ENCODE results near the gene ST3GAL4. TPM values are rescaled to one million over a fixed set of nuclear protein-coding genes. Genes with fewer than 3 reads are reported as not detected.

ST3GAL4 gene
- total RNA-seq, 1 experiment from 2014 or later: 13.6 TPM

- H3K9me3 Mint-ChIP-seq: no peaks in the 10 kb centered on the region
- no peak overlapping the region for H2BK20ac ChIP-seq (ENCODE audit: low read depth, low read length, poor library complexity, severe bottlenecking)
- no peak overlapping the region; a peak in 1 of 5 replicates for H3K4me3 Mint-ChIP-seq
- no peak overlapping the region for H3K56ac ChIP-seq (ENCODE audit: insufficient read length, low read depth, low read length)
- no peak overlapping the region for H3K4me2 ChIP-seq (ENCODE audit: insufficient read depth, insufficient read length, low read length)
- no peak overlapping the region for H3K14ac ChIP-seq (ENCODE audit: insufficient read depth, low read length)
- TF ChIP-seq CTCF (conservative IDR thresholded peaks at IDR 0.05): no peak
- no peak overlapping the region for H4K5ac ChIP-seq (ENCODE audit: insufficient read length, low read depth, low read length)
- H2BK12ac ChIP-seq (ENCODE audit: insufficient read length, low read depth, low read length): no peak overlapping the region
- H3K79me1 ChIP-seq (ENCODE audit: insufficient read depth, low read depth, low read length, poor library complexity, severe bottlenecking): no peaks in the 10 kb centered on the region
- no peak overlapping the region for H2AK5ac ChIP-seq (ENCODE audit: insufficient read length, low read length)
- peak overlapping the region; percentile 10 to 76 (median 45); a peak in 4 of 7 replicates for H3K27ac Mint-ChIP-seq
- H3K9ac ChIP-seq (ENCODE audit: extremely low read depth, insufficient read length, low read length): no peak overlapping the region
- H3K27ac ChIP-seq (ENCODE audit: insufficient read length, low read depth, low read length): no peak overlapping the region
- no peaks in the 10 kb centered on the region for H3K27me3 Mint-ChIP-seq (ENCODE audit: low read depth)
- H3K27me3 ChIP-seq (ENCODE audit: insufficient read depth, low read length): no peaks in the 10 kb centered on the region
- peaks cover 13 to 52% (median 39%) of the 10 kb centered on the region in 3 experiments; a peak in 6 of 7 replicates for H3K36me3 Mint-ChIP-seq (ENCODE audit: insufficient read depth in 1 of 3, low read depth in 3 of 3)
- no peak overlapping the region for H2BK120ac ChIP-seq (ENCODE audit: low read depth, low read length, poor library complexity, severe bottlenecking)
- H3K23ac ChIP-seq (ENCODE audit: insufficient read length, low read depth, low read length): no peak overlapping the region
- no peaks in the 10 kb centered on the region for H3K23me2 ChIP-seq (ENCODE audit: insufficient read length, low read depth, low read length, poor library complexity, severe bottlenecking)
- no peak overlapping the region for H2BK15ac ChIP-seq (ENCODE audit: low read depth, low read length)
- WGBS (ENCODE audit: extremely low coverage, insufficient read length, low lambda C conversion rate): no CpG with 5 or more reads among the region's 9 CpGs
- no peak overlapping the region for H4K8ac ChIP-seq (replicated peaks; ENCODE audit: insufficient read length, low read depth, low read length)
- no peak overlapping the region for H2BK5ac ChIP-seq (ENCODE audit: insufficient read length, low read length)
- H2AFZ ChIP-seq (ENCODE audit: low read length): no peak overlapping the region
- H3K79me2 ChIP-seq (ENCODE audit: insufficient read depth, low read length): no peaks in the 10 kb centered on the region
- H3K4me1 ChIP-seq (ENCODE audit: insufficient read depth, low read length): no peaks in the 10 kb centered on the region; the same call in 1 of the 2 replicates
- no peaks in the 10 kb centered on the region for H3K9me3 ChIP-seq (ENCODE audit: control insufficient read depth, low read depth, low read length)
- no peak overlapping the region for H3K18ac ChIP-seq (ENCODE audit: insufficient read length, low read depth, low read length)
- H4K20me1 ChIP-seq (ENCODE audit: control insufficient read depth, insufficient read depth, insufficient read length): peaks cover 3% of the 10 kb centered on the region
- no peak overlapping the region for H3T11ph ChIP-seq (ENCODE audit: low read length)
- H3K4ac ChIP-seq (ENCODE audit: low read depth, low read length): no peak overlapping the region
- H3K4me1 Mint-ChIP-seq: peaks cover 18 to 20% of the 10 kb centered on the region in 2 experiments
- no peak overlapping the region for H4K91ac ChIP-seq (ENCODE audit: insufficient read length, low read depth, low read length)
- peak; percentile 65 for DNase-seq
These were observed 18.8 kb upstream of the ST3GAL4 start for GRCh38 chr11:126336671-126337101.

All from H9 (cell line).